Measurements from ENCODE around the gene BATF3.

GRCh38 chr1:212645546-212646543, 53.8 kb downstream of the BATF3 start:
- TF ChIP-seq CTCF (IDR thresholded peaks at IDR 0.05), result no peak
- no peak for TF ChIP-seq POLR2A (IDR thresholded peaks at IDR 0.05)
